Left hindlimb (tissue), 1 donor: Measurements from ENCODE around the gene COQ7.

Experiments
- DNase-seq: peaks from one replicate; pipeline ENCODE4 v3.0.0-alpha.2; 2018

Gene COQ7

GRCh38 chr16:19067349-19068236 lies at the start of gene COQ7:
Gene COQ7, plus strand, starts transcription at chr16:19067614. Its CDS starts 51 bp downstream, at chr16:19067665.
- DNase-seq: peak; percentile 98

GRCh38 chr16:19020689-19021088 lies 46.7 kb upstream of the COQ7 start:
- DNase-seq: no peak

DNA sequence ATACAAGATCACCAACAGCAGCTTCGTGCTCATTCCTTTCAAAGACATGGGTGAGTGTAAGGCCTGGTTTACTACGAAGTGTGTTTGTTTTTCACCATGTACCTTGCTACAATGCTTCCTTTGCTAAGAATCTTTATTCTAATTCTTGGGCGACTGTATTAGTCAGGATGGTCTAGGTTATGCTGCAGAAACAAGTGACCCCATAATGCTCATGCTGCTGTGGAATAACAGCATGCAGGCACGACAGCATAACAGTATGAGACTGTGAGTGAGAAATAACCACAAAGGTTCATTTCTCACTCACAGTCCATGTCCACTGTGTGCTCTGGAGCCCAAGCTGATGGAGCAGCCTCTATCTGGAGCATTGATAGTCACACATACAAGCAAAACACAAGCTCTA lies 45.7 kb upstream of the COQ7 start:
- no peak for DNase-seq

- DNase-seq: no peak
These were observed 40.0 kb upstream of the COQ7 start for GRCh38 chr16:19027416-19027815.

GRCh38 chr16:19029980-19030379 lies 37.4 kb upstream of the COQ7 start:
- no peak for DNase-seq

GRCh38 chr16:19031738-19032137 lies 35.7 kb upstream of the COQ7 start:
- no peak for DNase-seq

- no peak for DNase-seq
These were observed 33.7 kb upstream of the COQ7 start for GRCh38 chr16:19033761-19034160.

GRCh38 chr16:19040400-19040799 lies 27.0 kb upstream of the COQ7 start:
- DNase-seq: no peak

- DNase-seq: no peak
These were observed 22.6 kb upstream of the COQ7 start for GRCh38 chr16:19044769-19045168.

- DNase-seq: no peak
These were observed 21.4 kb upstream of the COQ7 start for GRCh38 chr16:19046062-19046461.

DNA sequence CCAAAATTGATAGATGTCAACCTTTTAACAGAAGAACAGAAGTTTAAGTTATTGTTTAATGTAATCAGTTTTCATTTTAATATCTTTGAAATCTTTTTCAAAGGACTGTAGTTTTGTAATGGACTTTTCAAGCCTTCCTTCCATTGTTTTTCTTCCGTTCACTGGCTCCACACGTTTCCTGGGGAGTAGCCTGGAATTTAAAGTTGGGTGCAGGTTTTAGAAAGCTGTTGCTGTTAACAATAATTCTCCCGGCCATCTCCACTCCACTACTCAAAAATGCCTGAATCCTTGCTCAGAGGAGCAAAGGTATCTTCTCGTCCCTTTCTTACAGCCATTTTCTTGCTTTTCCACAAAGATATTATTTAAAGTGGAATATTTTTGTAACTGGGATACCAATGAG lies 4.7 kb upstream of the COQ7 start:
- no peak for DNase-seq

- DNase-seq: no peak
These were observed 446 bp upstream of the COQ7 start for GRCh38 chr16:19066988-19067348.

DNA sequence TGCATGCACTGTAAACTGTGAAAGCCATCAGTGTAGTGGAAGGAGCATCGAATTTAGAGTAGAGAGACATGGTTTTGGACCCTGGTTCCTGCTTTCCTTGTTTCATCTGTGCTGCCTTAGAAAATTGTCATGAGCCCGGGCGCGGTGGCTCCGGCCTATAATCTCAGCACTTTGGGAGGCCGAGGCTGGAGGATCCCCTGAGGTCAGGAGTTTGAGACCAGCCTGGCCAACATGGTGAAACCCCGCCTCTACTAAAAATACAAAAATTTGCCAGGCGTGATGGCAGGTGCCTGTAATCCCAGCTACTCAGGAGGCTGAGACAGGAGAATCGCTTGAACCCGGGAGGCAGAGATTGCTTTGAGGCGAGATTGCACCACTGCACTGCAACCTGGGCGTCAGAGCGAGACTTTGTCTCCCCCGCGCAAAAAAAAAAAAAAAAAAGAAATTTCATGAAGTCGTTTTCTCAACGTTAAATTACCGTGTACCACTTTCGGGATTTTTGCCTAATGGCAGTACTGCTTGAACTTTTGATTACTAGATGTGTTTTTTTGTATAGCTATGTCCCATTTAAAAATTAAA lies 912 bp downstream of the COQ7 start:
- DNase-seq: no peak

DNA sequence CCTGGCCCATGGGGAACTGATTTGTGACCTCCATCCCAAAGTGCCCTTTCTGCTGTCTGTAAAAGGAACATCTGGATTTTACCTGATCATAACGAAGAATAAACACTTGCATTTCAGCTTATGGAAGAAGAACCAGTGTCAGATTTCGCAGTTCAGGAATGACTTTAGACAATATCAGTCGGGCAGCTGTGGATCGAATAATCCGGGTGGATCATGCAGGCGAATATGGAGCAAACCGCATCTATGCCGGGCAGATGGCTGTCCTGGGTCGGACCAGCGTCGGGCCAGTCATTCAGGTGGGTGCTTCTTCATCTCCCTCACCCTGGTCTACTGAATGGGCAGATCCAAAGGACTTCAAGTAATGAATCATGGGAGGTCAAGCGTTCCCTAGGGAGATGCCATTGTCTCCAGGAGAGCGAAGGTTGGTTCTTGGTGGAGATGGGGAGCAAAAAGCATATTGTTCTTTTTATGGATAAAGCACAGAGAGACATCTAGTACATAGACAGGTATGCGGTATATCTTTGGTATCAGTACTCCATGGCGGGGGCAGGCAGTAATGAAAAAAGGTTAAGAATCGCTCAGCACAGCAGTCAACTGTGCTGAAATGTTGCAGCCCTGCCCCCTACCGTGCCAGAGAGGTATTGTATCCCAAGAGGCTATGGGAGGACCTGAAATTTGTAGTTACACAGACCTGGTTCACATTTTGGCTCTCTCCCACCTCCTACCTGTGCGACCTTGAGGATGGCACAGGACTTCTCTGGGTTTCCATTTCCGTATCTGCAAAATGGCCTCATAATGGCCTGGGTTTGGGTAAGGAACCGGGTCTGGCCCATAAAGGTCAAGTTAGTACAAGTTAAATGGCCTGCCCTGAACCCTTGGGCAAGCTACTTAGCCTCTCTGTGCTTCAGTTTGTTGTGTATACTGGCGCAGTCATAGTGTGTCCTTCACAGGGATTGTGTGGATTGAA lies 4.7 kb downstream of the COQ7 start:
- DNase-seq: peak; percentile 42

DNA sequence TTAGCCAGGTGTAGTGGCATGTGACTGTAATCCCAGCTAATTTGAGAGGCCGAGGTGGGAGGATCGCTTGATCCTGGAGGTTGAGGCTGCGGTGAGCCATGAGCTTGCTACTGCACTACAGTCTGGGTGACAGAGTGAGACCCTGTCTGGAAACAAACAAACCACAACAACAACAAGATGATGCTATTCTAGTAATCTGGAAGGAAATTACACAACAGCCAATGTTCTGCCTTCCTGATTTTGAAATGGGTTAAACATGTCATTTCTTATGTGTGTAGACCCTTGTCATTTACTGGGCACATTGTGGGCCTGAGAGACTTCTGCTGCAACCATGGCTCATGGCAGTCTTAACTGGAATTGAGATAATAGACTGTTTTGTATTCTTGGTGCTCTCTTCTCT lies 5.9 kb downstream of the COQ7 start:
- no peak for DNase-seq

DNA sequence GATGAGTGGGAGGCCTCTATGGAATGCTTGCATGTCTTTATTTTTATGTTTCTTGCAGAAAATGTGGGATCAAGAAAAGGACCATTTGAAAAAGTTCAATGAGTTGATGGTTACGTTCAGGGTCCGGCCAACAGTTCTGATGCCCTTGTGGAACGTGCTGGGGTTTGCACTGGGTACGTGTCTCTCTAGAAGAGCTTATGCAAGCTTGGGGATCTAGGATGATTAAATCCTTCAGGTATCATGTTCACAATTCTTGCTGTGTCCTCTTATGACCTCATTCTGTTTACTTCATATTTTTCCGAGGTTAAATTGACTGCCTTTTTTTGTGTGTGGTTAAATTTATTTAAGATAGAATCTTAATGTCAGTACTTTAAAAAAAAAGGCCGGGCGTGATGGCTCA lies 6.4 kb downstream of the COQ7 start:
- no peak for DNase-seq

DNA sequence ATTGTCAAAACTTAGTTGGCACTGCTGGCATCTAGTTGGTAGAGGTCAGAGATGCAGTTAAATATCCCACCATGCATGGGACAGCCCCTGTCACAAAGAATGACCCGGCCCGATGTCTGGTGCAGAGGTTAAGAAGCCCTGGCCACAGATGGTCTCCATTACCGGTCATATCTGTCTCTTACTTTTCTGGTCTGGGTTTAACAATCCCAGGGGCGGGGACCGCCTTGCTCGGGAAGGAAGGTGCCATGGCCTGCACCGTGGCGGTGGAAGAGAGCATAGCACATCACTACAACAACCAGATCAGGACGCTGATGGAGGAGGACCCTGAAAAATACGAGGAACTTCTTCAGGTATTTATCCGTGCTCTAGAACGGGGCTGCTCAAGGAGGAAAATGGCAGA lies 8.1 kb downstream of the COQ7 start:
- DNase-seq: no peak

- DNase-seq: no peak
These were observed 10.5 kb downstream of the COQ7 start for GRCh38 chr16:19077879-19078278.

DNA sequence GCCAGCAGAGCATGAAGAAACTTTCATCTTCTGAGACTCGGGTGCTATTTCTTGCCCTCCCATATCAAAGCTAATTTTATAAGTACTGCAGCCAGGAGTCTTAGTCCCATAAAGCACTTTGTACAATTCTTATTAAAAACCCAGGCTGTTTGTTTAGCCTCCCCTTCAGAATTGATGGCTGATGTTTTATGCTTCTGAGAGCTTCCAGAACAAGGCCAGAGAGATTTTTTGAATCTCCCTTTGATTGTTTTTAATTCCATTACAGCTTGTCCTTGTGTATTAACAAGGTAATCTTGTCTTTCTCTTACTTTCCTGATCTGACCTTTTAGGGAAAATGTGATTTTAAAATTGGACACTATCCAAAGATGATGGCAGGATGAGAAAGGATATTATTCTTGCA lies 16.3 kb downstream of the COQ7 start:
- DNase-seq: no peak

- no peak for DNase-seq
These were observed 16.7 kb downstream of the COQ7 start for GRCh38 chr16:19084139-19084538.

GRCh38 chr16:19084879-19085278 lies 17.5 kb downstream of the COQ7 start:
- DNase-seq: no peak

DNA sequence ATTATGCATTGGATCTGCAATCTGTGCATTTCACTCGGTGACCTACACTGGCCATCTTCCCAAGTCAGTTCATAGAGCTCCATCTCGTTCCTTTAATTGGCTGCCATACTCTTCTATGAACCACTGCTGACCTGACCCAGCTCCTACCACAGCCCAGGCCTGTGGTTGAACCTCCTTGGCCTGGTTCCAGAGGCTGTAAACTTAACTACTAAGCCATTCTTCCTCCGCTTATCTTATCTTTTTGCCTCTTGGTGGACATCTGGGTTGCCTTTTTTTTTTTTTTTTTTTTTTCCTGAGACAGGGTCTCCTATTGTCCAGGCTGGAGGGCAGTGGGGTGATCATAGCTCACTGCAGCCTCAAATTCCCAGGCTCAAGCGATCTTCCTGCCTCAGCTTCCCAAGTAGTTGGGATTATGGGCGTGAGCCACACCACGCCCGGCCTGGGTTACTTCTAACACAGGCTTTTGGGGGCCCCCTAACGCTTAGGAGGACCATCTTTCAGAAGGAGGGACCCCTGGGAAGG lies 18.3 kb downstream of the COQ7 start:
- DNase-seq: no peak
